ENCODE measurements around the gene HRK. TPM values are rescaled to one million over a fixed set of nuclear protein-coding genes. Genes with fewer than 3 reads are reported as not detected.

Gene HRK
- total and polyA plus RNA-seq, 2 of the 8 experiments (the other 6 are each of a cell fraction or from before 2014, with no cell fraction given), result 1.6 to 2.7 TPM

GRCh38 chr12:116839287-116839830 lies 41.9 kb downstream of the HRK start:
- Histone ChIP-seq H3K27me3 (replicated peaks in 1 of 4; ENCODE audit: control insufficient read depth in 3 of 4, extremely low read depth in 1 of 4, insufficient read depth in 3 of 4, low read length in 3 of 4) (no peaks in the 10 kb centered on the region), H3K79me1 (ENCODE audit: low read depth, low read length) (no peaks in the 10 kb centered on the region), H2BK15ac (ENCODE audit: low read length) (no peak overlapping the region), H3K4me1 (replicated peaks in 1 of 4; ENCODE audit: control insufficient read depth in 3 of 4, insufficient read depth in 4 of 4, low read length in 3 of 4) (no peaks in the 10 kb centered on the region; a peak in 1 of 7 replicates), H2AFZ (ENCODE audit: low read length) (no peak overlapping the region), H3K9ac (replicated peaks in 1 of 4; ENCODE audit: extremely low read depth in 1 of 4, low read depth in 3 of 4, low read length in 3 of 4) (0 out of 7 replicates have a peak overlapping the region, but pooled peaks of 1 of the 4 experiments have one; percentile 21), H2BK12ac (ENCODE audit: low read depth, low read length) (no peak overlapping the region), H3K79me2 (ENCODE audit: control insufficient read depth in 1 of 2, insufficient read depth in 2 of 2, low read length in 2 of 2) (no peaks in the 10 kb centered on the region), H2BK5ac (ENCODE audit: low read depth, low read length) (no peak overlapping the region), H3K14ac (ENCODE audit: insufficient read length) (no peak overlapping the region), H3K18ac (ENCODE audit: extremely low read depth, low read length) (no peak overlapping the region), H4K8ac (ENCODE audit: extremely low read depth, insufficient read depth, low read length) (no peak overlapping the region), H3K4me3 (ENCODE audit: extremely low read depth in 1 of 4, insufficient read depth in 2 of 4, low read depth in 3 of 4, low read length in 4 of 4) (no peak overlapping the region), H3K9me3 (ENCODE audit: insufficient read depth in 2 of 2, low read depth in 1 of 2, low read length in 1 of 2) (no peaks in the 10 kb centered on the region), H3K4ac (replicated peaks; ENCODE audit: insufficient read length, low read depth, low read length) (no peak overlapping the region), H2BK120ac (replicated peaks; ENCODE audit: low read depth, low read length) (no peak overlapping the region), H3K23ac (ENCODE audit: insufficient read length) (no peak overlapping the region), H3K27ac (ENCODE audit: low read depth, low read length) (no peak overlapping the region), H2AK5ac (ENCODE audit: low read depth, low read length) (no peak overlapping the region), H3K36me3 (ENCODE audit: control insufficient read depth in 2 of 4, insufficient read depth in 4 of 4, low read length in 3 of 4) (peaks cover 0 to 3% (median 0%) of the 10 kb centered on the region in 4 experiments; a peak in 4 of 8 replicates), H4K5ac (ENCODE audit: insufficient read length, low read depth, low read length) (no peak overlapping the region), H4K20me1 (replicated peaks in 1 of 2; ENCODE audit: control insufficient read depth in 1 of 2, insufficient read depth in 2 of 2, low read length in 2 of 2) (peaks cover 2 to 3% of the 10 kb centered on the region in 2 experiments), H2BK20ac (ENCODE audit: low read length) (no peak overlapping the region), H4K91ac (replicated peaks; ENCODE audit: insufficient read length, low read length) (no peak overlapping the region), H3K23me2 (ENCODE audit: low read depth, low read length) (peaks cover 5% of the 10 kb centered on the region; the same call in 1 of the 2 replicates), H3K4me2 (ENCODE audit: insufficient read depth in 1 of 2, low read depth in 2 of 2, low read length in 2 of 2) (no peak overlapping the region), H3K56ac (replicated peaks; ENCODE audit: insufficient read length, low read depth, low read length) (no peak overlapping the region)
- no peak for DNase-seq (ENCODE audit: low read depth in 1 of 2, low spot score in 2 of 2)
- ChIA-PET CTCF (ENCODE audit: partially characterized antibody) (no interaction called here), POLR2A (ENCODE audit: partially characterized antibody) (interaction anchor here (1.0 kb wide), 1 partner anchor 19 kb away, joined by 3 read pairs; no protein-coding TSS in a partner anchor)
- FAIRE-seq, result no peak
- 86% methylated on average over 2 of the region's 3 CpGs; no CpG with 5 or more reads in 1 of the 2 experiments for WGBS, 2 experiments (ENCODE audit: extremely low coverage in 1 of 2, insufficient coverage in 1 of 2, insufficient read length in 1 of 2, insufficient replicate concordance in 2 of 2, low coverage in 1 of 2, low lambda C conversion rate in 2 of 2, missing lambda C conversion rate in 1 of 2)
- TF ChIP-seq EGR1 (IDR thresholded peaks at IDR 0.05; ENCODE audit: borderline replicate concordance, low read depth, low read length), result no peak
- TF ChIP-seq YY1 (IDR thresholded peaks at IDR 0.05; ENCODE audit: low read depth, low read length), result no peak
- no peak for TF ChIP-seq ATF2 (IDR thresholded peaks at IDR 0.05; ENCODE audit: low read length)
- TF ChIP-seq SIX5 (IDR thresholded peaks at IDR 0.05; ENCODE audit: low read depth, low read length), result no peak
